ENCODE results near the gene PGAP2. TPM values are rescaled to one million over a fixed set of nuclear protein-coding genes. Genes with fewer than 3 reads are reported as not detected.
"Not testable (repeated sequence)": the region's sequence is repeated elsewhere in the genome, so short reads cannot be mapped to it uniquely, and the experiment has no call there.

Gene PGAP2
- total RNA-seq, 2 donors from 2014 or later = 10.8 to 14.9 TPM

GRCh38 chr11:3810446-3810845 lies 2.1 kb downstream of the PGAP2 start:
- Histone ChIP-seq H3K9me3 (no peaks in the 10 kb centered on the region), H3K4me1 (peaks cover 0 to 22% of the 10 kb centered on the region in 2 donors), H3K36me3 (no peaks in the 10 kb centered on the region), H3K4me3 (no peak overlapping the region), H3K27ac (peak overlapping the region; percentile 15 to 67), H3K27me3 (no peaks in the 10 kb centered on the region)
- no peak for DNase-seq (ENCODE audit: low spot score)
- TF ChIP-seq CTCF (IDR thresholded peaks at IDR 0.05) = no peak

GRCh38 chr11:3810951-3811350 lies 2.6 kb downstream of the PGAP2 start:
- Histone ChIP-seq H3K36me3 (no peaks in the 10 kb centered on the region), H3K27me3 (no peaks in the 10 kb centered on the region), H3K9me3 (no peaks in the 10 kb centered on the region), H3K4me1 (peaks cover 0 to 23% of the 10 kb centered on the region in 2 donors), H3K4me3 (no peak overlapping the region), H3K27ac (peak overlapping the region; percentile 15 to 67)
- DNase-seq (ENCODE audit: low spot score) = no peak
- TF ChIP-seq CTCF (IDR thresholded peaks at IDR 0.05) = no peak

- H3K27me3 ChIP-seq; H3K9me3 ChIP-seq; DNase-seq (ENCODE audit: low spot score); H3K27ac ChIP-seq; H3K36me3 ChIP-seq; H3K4me3 ChIP-seq: not testable (repeated sequence)
- peaks cover 0 to 19% of the 10 kb centered on the region in 2 donors for H3K4me1 ChIP-seq
Measured at GRCh38 chr11:3814832-3815231, 6.5 kb downstream of the PGAP2 start.

GRCh38 chr11:3815845-3816244 lies 7.5 kb downstream of the PGAP2 start:
- H3K4me3 ChIP-seq = no peak overlapping the region
- H3K4me1 ChIP-seq = peaks cover 0 to 12% of the 10 kb centered on the region in 2 donors
- no peak for TF ChIP-seq CTCF (IDR thresholded peaks at IDR 0.05)
- H3K27me3 ChIP-seq = no peaks in the 10 kb centered on the region
- no peaks in the 10 kb centered on the region for H3K36me3 ChIP-seq
- no peak overlapping the region for H3K27ac ChIP-seq
- no peak for DNase-seq (ENCODE audit: low spot score)
- no peaks in the 10 kb centered on the region for H3K9me3 ChIP-seq

- H3K27me3 ChIP-seq = no peaks in the 10 kb centered on the region
- H3K9me3 ChIP-seq = no peaks in the 10 kb centered on the region
- TF ChIP-seq CTCF (IDR thresholded peaks at IDR 0.05) = no peak
- no peak overlapping the region for H3K4me3 ChIP-seq
- no peaks in the 10 kb centered on the region for H3K36me3 ChIP-seq
- H3K27ac ChIP-seq = no peak overlapping the region
- no peak for DNase-seq (ENCODE audit: low spot score)
- H3K4me1 ChIP-seq = peaks cover 0 to 8% of the 10 kb centered on the region in 2 donors
Measured at GRCh38 chr11:3816673-3817072, 8.3 kb downstream of the PGAP2 start.

GRCh38 chr11:3817181-3817800 lies 8.9 kb downstream of the PGAP2 start:
- TF ChIP-seq CTCF (IDR thresholded peaks at IDR 0.05) = no peak
- no peak for DNase-seq (ENCODE audit: low spot score)

More at GRCh38 chr11:3817181-3817800, 8.9 kb downstream of the PGAP2 start:
- Histone ChIP-seq H3K9me3 (no peaks in the 10 kb centered on the region), H3K36me3 (no peaks in the 10 kb centered on the region), H3K27ac (no peak overlapping the region), H3K27me3 (no peaks in the 10 kb centered on the region), H3K4me3 (no peak overlapping the region), H3K4me1 (peaks cover 0 to 8% of the 10 kb centered on the region in 2 donors)
